Brain microvascular endothelial cell (primary cell): ENCODE results near the gene ZNF638.

Experiments used
- DNase-seq: peaks from one replicate; pipeline ENCODE4 v3.0.0-alpha.2; 2020
- H3K27ac ChIP-seq: fragments of 250-450 bp; sonication (Bioruptor Pico); 2 replicates; pipeline ENCODE4 v1.5.1; 2020; ENCODE audit warnings: mild to moderate bottlenecking, moderate library complexity
- H3K27me3 ChIP-seq: fragments of 250-450 bp; sonication (Bioruptor Pico); replicated peaks from 2 replicates; pipeline ENCODE4 v1.5.1; 2020; ENCODE audit warnings: mild to moderate bottlenecking
- H3K36me3 ChIP-seq: fragments of 250-450 bp; sonication (Bioruptor Pico); replicated peaks from 2 replicates; pipeline ENCODE4 v1.5.1; 2020; ENCODE audit warnings: mild to moderate bottlenecking
- H3K4me3 ChIP-seq: 2 replicates; pipeline ENCODE4 v1.5.1; 2011; ENCODE audit warnings: low read depth, mild to moderate bottlenecking, control low read depth, low read length, moderate library complexity
- CTCF ChIP-seq: IDR thresholded peaks from 2 replicates; pipeline ENCODE4 v1.5.1; 2011; ENCODE audit warnings: low read depth, mild to moderate bottlenecking, moderate library complexity, low read length, control low read depth, inconsistent platforms; ENCODE audit errors: missing control alignments
- in situ Hi-C: cut with HindIII; loops from 2 replicates; pipeline ENCODE4 v1.10.0; 2017; ENCODE audit warnings: low sequenced_read_pairs, low pct_ligation_motif_present

ZNF638 gene

GRCh38 chr2:71347517-71347916 is 15.9 kb downstream of the ZNF638 start:
- DNase-seq, result peak; percentile 40
- H3K4me3 ChIP-seq, result no peak overlapping the region
- in situ Hi-C loops, result no loop called here

GRCh38 chr2:71348302-71348701 is 16.7 kb downstream of the ZNF638 start:
- Histone ChIP-seq H3K4me3 (no peak overlapping the region), H3K36me3 (peaks cover 16% of the 10 kb centered on the region), H3K27ac (no peak overlapping the region), H3K27me3 (no peaks in the 10 kb centered on the region)
- no peak for TF ChIP-seq CTCF
- in situ Hi-C loops, result no loop called here
- DNase-seq, result peak; percentile 28

More at GRCh38 chr2:71347517-71347916, 15.9 kb downstream of the ZNF638 start:
- Histone ChIP-seq H3K36me3 (peaks cover 16% of the 10 kb centered on the region), H3K27me3 (no peaks in the 10 kb centered on the region), H3K27ac (no peak overlapping the region)
- TF ChIP-seq CTCF, result no peak

- in situ Hi-C loops, result no loop called here
- peaks cover 30% of the 10 kb centered on the region for H3K36me3 ChIP-seq
- no peak for DNase-seq
- no peak overlapping the region for H3K4me3 ChIP-seq
- TF ChIP-seq CTCF, result no peak
- H3K27me3 ChIP-seq, result no peaks in the 10 kb centered on the region
- no peak overlapping the region for H3K27ac ChIP-seq
These were observed 21.7 kb downstream of the ZNF638 start for GRCh38 chr2:71353248-71353647.

- Histone ChIP-seq H3K27me3 (no peaks in the 10 kb centered on the region), H3K36me3 (peaks cover 40% of the 10 kb centered on the region), H3K27ac (no peak overlapping the region), H3K4me3 (no peak overlapping the region)
- in situ Hi-C loops, result no loop called here
- peak; percentile 36 for DNase-seq
- TF ChIP-seq CTCF, result no peak
These were observed 27.5 kb downstream of the ZNF638 start for GRCh38 chr2:71358931-71359671.

GRCh38 chr2:71360434-71360975 is 28.9 kb downstream of the ZNF638 start:
- Histone ChIP-seq H3K27ac (no peak overlapping the region), H3K4me3 (no peak overlapping the region), H3K36me3 (peaks cover 50% of the 10 kb centered on the region), H3K27me3 (no peaks in the 10 kb centered on the region)
- in situ Hi-C loops, result no loop called here
- DNase-seq, result no peak
- no peak for TF ChIP-seq CTCF
